RWPE2 (cell line): ENCODE data around the gene CCNG1.

Experiments used
- ATAC-seq: fragments of 200-7000 bp; cut with Tn5 transposase; 3 replicates; pipeline ENCODE4 v1.9.1; 2021; ENCODE audit warnings: low read depth
- DNase-seq: peaks from one replicate; pipeline ENCODE4 v3.0.0-alpha.2; 2020; ENCODE audit warnings: low spot score
- H3K27ac ChIP-seq: fragments of 450-650 bp; 2 replicates; pipeline ENCODE4 v1.5.1; 2017; ENCODE audit warnings: mild to moderate bottlenecking; ENCODE audit not compliant: poor library complexity, severe bottlenecking
- H3K27me3 ChIP-seq: fragments of 250-450 bp; sonication (Bioruptor Pico); 2 replicates; pipeline ENCODE4 v1.5.1; 2021; ENCODE audit warnings: mild to moderate bottlenecking, moderate library complexity; ENCODE audit not compliant: insufficient read depth, poor library complexity, severe bottlenecking
- H3K36me3 ChIP-seq: fragments of 250-450 bp; sonication (Bioruptor Pico); 2 replicates; pipeline ENCODE4 v1.5.1; 2020; ENCODE audit warnings: low read depth, mild to moderate bottlenecking, moderate library complexity
- H3K4me1 ChIP-seq: fragments of 250-450 bp; sonication (Bioruptor Pico); 2 replicates; pipeline ENCODE4 v1.5.1; 2021; ENCODE audit warnings: mild to moderate bottlenecking, moderate library complexity; ENCODE audit not compliant: insufficient read depth, poor library complexity, severe bottlenecking
- H3K4me3 ChIP-seq: fragments of 250-450 bp; sonication (Bioruptor Pico); 2 replicates; pipeline ENCODE4 v1.5.1; 2021; ENCODE audit warnings: mild to moderate bottlenecking, moderate library complexity; ENCODE audit not compliant: severe bottlenecking
- H3K9me3 ChIP-seq: fragments of 250-450 bp; sonication (Bioruptor Pico); 2 replicates; pipeline ENCODE4 v1.5.1; 2021; ENCODE audit warnings: mild to moderate bottlenecking, moderate library complexity; ENCODE audit not compliant: severe bottlenecking
- CTCF ChIP-seq: fragments of 450-650 bp; IDR thresholded peaks from one replicate; pipeline ENCODE4 v1.5.1; 2017; ENCODE audit warnings: mild to moderate bottlenecking, moderate library complexity; ENCODE audit not compliant: poor library complexity, severe bottlenecking

CCNG1 gene

GRCh38 chr5:163459819-163460561 lies 22.6 kb downstream of the CCNG1 start, which contains the start of gene NUDCD2:
Gene NUDCD2 (minus strand): TSS chr5:163460102. CDS start chr5:163460050, 52 bp downstream.
- peaks cover 46% of the 10 kb centered on the region for H3K36me3 ChIP-seq
- H3K27me3 ChIP-seq, result no peaks in the 10 kb centered on the region
- H3K4me3 ChIP-seq, result peak within 1 kb of the TSS; percentile 63
- TF ChIP-seq CTCF, result peak; percentile 44
- H3K4me1 ChIP-seq, result peaks cover 22% of the 10 kb centered on the region
- ATAC-seq, result peak; percentile 85
- peak within 1 kb of the TSS; percentile 86 for H3K27ac ChIP-seq
- peak; percentile 98 for DNase-seq
- no peaks in the 10 kb centered on the region for H3K9me3 ChIP-seq

- DNase-seq, result no peak
- H3K4me3 ChIP-seq, result peak within 1 kb of the TSS; percentile 63
- TF ChIP-seq CTCF, result no peak
- peaks cover 46% of the 10 kb centered on the region for H3K36me3 ChIP-seq
- H3K27ac ChIP-seq, result peak within 1 kb of the TSS; percentile 86
- peaks cover 22% of the 10 kb centered on the region for H3K4me1 ChIP-seq
- H3K27me3 ChIP-seq, result no peaks in the 10 kb centered on the region
- ATAC-seq, result peak; percentile 15
- H3K9me3 ChIP-seq, result no peaks in the 10 kb centered on the region
These were observed 23.3 kb downstream of the CCNG1 start, which contains the start of gene HMMR for GRCh38 chr5:163460562-163461171. Gene HMMR (plus strand): TSS chr5:163460632. CDS start chr5:163460693, 61 bp downstream.

GRCh38 chr5:163463063-163463435 lies 25.7 kb downstream of the CCNG1 start:
- H3K36me3 ChIP-seq, result peaks cover 52% of the 10 kb centered on the region
- DNase-seq (no peak), ATAC-seq (no peak)
- peak overlapping the region; percentile 86 for H3K27ac ChIP-seq
- H3K27me3 ChIP-seq, result no peaks in the 10 kb centered on the region
- no peak overlapping the region for H3K4me3 ChIP-seq
- no peaks in the 10 kb centered on the region for H3K9me3 ChIP-seq
- TF ChIP-seq CTCF, result no peak
- peaks cover 17% of the 10 kb centered on the region for H3K4me1 ChIP-seq

- H3K4me3 ChIP-seq, result no peak overlapping the region
- H3K27me3 ChIP-seq, result no peaks in the 10 kb centered on the region
- ATAC-seq, result no peak
- TF ChIP-seq CTCF, result no peak
- H3K4me1 ChIP-seq, result peaks cover 8% of the 10 kb centered on the region
- H3K9me3 ChIP-seq, result no peaks in the 10 kb centered on the region
- peaks cover 98% of the 10 kb centered on the region for H3K36me3 ChIP-seq
- no peak for DNase-seq
- H3K27ac ChIP-seq, result no peak overlapping the region
These were observed 30.3 kb downstream of the CCNG1 start for GRCh38 chr5:163467682-163468081.
